T-helper 9 cell (primary cell): ENCODE data around the gene OXSR1.

Experiments
- DNase-seq: peaks from one replicate; pipeline ENCODE4 v3.0.0-alpha.2; 2020
- total RNA-seq, 2 donors: gene quantifications; one replicate each; lab custom pipeline; 2026; lab: John Stamatoyannopoulos, UW

OXSR1 gene
- 86.2 to 115 reads per million in 2 donors for total RNA-seq

DNA sequence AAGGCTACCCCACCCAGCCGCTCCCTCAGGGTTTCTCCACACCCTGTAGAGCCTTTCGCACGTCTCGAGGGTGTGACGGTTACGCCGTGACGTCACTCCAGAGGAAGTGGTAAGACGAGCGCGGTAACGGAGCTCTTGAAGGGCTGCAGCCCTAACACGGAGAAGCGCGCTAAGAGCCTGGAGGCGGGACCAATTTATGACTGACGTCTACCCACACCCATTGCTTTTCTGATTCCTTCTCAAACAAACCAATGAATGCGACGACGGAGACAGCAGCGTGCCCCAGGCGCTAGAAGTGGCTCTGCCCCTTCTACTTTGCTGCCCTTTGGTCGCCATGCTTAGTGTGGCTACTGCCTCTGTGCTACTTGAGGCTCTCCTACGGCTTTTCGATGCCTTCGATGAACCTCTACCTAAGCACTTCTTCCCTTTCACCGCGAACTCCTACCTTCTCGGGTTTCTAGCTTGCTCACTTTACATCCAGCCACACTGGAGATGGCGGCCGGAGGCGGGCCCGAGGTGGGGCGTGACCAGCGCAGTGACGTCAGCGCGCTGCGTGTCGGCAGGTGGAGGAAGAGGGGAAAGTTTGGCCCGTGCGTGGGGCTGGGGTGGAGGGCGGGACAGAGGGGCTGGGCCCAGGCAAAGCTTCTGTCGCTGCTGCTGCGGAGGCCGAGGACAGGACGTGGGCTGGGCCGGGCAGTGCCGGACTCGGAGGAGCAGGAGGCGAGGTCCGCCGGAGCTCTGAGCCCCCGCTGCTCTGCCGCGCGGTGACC, at the start of gene OXSR1:
Gene OXSR1, plus strand, starts transcription at position 586 of the 770 bp plus-strand sequence. CDS start 340 bp downstream, outside the sequence.
- peak; percentile 93 for DNase-seq

GRCh38 chr3:38115645-38116427, 49.5 kb upstream of the OXSR1 start:
- no peak for DNase-seq

DNA sequence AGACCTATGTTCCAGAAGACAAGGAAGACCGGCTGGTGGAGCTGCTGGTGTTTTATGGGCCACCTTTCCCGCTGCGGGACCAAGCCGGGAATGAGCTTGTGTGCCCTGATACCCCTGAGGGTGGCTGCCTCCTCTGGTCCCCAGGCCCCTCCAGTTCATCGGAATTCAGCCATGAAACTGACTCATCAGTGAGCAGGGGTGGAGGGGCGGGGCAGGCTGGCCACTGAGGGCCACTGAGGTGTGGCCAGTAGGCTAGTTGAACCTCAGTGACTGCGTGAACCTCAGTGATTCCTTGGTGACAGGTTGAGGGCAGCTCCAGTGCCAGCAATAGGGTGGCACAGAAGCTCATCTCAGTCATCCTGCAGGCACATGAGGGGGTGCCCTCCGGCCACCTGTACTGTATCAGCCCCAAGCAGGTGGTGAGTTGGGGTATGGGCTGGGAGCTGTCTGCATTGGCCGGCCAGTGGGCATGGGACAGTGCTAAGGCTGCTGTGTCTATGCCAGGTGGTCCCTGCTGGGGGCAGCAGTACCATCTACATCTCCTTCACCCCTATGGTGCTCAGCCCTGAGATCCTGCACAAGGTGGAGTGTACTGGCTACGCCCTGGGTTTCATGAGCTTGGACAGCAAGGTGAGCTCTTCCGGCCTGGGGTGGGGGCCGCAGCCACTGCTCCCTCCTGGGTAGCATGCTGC, 48.7 kb upstream of the OXSR1 start:
- no peak for DNase-seq

GRCh38 chr3:38117163-38117716, 48.1 kb upstream of the OXSR1 start:
- DNase-seq = no peak

DNA sequence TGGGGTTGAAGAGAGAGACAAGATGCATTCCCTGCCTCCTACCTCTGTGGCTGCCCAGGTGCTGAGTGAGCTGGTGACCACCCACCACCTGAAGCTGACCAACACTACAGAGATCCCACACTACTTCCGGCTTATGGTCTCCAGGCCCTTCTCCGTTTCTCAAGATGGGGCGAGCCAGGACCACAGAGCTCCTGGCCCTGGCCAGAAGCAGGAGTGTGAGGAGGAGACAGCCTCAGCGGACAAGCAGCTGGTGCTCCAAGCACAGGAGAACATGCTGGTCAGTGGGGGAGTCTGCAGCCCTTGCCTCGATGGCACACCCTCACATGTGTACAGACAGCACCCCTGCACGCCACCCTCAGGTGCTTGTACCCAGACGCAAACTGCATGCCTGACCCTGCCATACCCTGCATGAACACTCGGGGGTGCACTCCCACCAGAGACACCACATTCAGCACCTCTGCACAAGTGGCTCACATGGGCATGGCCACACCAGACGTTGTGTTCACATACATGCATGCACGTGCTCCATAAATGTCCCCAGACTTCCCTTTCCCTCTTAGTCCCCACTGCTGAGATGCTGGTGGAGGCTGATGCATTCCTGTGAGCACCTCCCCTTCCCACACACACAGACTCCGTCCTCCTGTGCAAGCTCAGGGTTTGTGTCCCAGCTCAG, 47.5 kb upstream of the OXSR1 start:
- peak; percentile 60 for DNase-seq

DNA sequence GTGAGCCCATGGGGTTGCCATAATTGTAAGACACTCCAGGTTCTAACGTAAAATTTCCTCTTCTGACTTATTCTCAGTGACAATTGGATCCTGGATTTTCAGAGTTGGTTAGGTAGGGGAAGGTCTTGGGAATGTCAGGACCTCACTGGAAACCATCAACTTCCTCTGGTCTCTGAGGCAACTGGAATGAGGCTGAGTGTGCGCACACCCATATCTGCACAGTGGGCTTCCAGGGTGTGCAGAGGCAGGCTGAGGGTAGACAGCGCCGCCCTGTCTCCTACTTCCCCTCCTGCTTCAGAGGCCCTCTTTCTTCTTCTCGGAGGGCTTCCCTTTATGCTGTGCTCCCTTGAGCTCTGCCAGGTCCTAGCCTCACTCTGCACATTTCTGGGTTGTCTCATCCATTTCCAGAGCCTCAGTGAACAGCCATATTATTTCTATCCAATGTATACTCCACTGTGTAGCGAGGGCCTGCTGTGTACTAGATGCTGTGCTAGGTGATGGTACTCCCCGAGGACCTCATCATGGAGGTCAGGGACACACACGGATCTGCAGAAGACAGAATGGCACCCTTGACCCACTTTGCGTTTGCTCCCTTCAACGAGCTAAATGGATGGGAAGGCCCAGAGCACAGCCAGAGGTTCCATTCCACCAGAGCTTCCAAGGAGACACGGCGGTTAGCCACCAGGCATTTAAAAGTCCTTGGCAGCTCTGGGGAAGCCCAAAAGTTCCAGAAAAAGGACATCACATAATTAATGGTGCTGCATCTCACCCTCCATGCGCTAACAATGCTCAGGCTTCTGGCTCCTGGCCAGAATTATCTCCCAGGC, 46.7 kb upstream of the OXSR1 start:
- no peak for DNase-seq

GRCh38 chr3:38119248-38119544, 46.1 kb upstream of the OXSR1 start:
- no peak for DNase-seq

GRCh38 chr3:38119821-38120692, 45.3 kb upstream of the OXSR1 start:
- DNase-seq = no peak

DNA sequence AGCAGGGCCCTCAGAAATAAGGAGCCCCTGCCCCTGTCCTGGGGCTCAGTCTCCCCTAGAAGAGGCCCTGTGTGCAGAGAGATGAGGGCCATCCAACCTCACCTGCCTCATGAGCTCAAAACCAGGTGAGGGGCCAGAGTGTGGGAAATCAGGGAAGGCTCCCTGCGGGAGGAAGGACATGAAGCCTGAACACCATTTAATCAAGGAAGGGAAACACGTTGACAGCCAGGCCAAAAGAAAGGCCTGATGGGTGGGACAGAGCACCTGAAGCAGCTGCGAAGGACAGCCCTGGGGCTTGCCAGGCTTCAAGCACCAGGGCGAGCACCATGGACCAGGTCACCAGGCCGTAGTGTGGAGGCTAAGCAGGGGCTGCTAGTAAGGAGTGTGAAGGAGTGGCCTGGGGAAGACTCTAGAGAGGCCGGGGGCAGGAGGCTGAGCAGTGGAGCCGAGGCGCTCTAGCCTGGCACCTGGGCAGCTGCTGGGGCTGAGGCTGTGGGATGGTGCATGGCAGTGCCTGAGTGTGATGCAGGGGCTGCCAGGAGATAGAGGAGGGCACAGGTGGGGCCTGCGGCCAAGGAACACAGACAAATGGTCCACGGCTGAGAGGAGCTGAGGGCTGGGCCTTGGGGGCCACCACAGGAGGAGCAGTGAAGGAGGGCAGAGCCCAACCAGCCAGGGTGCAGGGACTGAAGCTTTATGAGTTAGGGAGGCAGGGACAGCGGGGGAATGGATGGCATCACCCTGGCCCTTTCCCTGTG, 44.5 kb upstream of the OXSR1 start:
- DNase-seq = no peak

DNA sequence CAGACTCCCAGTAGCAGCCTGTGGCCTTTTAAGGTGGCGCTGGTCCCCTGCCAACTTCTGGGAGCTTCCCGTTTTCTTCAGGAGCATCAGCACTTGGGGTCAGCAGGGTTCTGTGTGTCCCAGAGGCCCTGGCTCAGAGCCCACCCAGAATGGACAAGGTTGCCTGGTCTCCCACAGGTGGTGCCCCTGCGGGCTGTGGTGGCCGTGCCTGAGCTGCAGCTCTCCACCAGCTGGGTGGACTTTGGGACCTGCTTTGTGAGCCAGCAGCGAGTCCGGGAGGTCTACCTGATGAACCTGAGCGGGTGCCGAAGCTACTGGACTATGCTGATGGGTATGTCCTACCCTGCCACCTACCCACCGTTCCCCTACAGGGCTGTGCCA, 43.9 kb upstream of the OXSR1 start:
- no peak for DNase-seq

- no peak for DNase-seq
Observed at GRCh38 chr3:38121832-38122461, 43.4 kb upstream of the OXSR1 start.

DNA sequence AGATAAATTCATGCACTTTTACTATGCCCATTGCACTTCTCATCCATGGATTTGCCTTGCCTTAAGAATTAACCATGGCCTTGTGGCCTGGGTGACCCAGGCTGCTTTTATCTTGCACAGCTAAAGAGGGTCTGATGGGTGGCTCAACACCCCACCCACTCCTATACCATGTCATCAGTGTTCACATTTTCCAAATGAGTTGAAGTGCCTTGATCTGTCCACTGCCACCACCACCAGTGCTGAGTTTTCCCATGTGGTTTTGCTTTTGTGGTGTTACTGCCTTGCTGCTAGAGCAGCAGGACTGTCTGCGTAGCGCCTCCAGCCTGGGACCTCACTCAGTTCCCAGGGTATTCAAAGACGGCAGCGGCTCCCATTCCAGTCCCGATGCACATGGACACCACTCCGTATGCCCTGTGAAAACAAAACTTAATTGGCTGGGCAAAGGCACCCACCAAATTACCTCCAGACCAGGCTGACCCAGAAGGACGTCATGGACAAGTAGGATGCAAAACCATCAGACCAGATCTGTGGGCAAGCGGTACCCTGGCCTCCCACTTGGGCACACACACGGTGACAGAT, 42.5 kb upstream of the OXSR1 start:
- no peak for DNase-seq

DNA sequence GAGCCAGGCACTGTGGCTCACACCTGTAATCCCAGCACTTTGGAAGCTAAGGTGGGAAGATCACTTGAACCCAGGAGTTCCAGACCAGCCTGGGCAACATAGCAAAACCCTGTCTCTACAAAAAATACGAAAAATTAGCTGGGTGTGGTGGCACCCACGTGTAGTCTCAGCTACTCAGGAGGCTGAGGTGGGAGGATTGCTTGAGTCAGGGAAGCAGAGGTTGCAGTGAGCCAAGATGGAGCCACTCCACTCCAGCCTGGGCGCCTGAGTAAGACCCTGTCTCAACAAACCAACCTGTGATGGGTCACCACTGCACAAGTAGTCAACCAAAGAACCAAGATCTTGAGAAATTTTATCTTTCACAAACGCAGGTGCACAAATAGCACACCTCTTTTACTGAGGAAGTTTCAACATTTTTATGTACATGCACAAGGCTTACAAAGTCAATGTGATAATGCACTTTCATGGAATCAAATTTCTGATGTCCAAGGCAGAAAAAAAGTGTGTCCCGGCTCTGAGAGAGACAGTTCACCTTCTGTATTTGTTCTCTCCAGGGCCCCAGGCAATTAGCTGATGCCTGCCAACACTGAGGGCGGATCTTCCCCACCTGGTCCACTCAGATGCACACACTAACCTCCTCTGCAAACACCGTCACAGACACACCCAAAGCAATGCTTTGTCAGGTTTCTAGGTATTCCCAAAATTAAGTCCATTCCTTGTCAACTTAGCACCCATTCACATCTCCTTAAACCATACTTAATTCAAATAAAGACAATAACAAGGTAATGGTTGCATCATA, 40.8 kb upstream of the OXSR1 start:
- DNase-seq = no peak

- no peak for DNase-seq
Observed at GRCh38 chr3:38125305-38126120, 39.8 kb upstream of the OXSR1 start.

DNA sequence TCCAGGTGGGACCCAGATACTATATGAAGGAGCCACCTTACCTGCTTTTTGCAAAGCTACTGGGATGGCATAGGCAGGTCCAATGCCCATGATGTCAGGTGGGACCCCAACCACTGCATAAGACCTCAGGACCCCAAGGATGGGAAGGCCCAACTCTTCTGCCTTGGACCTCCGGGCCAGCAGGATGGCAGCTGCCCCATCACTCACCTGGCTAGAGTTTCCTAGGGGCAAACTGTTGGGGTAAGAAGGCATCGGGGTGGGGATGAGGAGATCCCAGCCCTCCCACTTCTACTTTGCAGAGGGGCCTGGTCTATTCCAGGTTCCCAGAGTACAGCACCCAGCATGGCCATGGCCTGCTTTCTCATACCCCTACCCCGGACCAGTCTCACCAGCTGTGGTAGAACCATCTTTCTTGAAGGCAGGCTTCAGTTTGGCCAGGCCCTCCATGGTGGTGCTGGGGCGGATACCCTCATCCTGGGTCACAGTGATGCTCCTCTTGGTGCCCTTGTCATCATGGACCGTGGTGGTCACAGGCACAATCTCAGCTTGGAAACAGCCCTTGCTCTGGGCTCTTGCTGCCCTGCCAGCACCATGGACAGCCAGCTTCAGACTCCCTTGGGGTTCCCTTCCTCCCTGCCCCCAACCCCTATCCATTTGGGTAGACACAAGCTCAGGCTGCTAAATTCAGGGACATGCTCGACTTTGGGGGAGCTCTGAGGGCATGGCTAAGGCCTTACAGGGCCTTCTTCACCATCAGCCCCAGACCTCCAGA, 39.0 kb upstream of the OXSR1 start:
- no peak for DNase-seq

- no peak for DNase-seq
Observed at GRCh38 chr3:38127611-38128302, 37.6 kb upstream of the OXSR1 start.
